Neural progenitor cell (in vitro differentiated cells): ENCODE measurements around the gene LCMT1. TPM values are rescaled to one million over a fixed set of nuclear protein-coding genes. Genes with fewer than 3 reads are reported as not detected.

Experiments used
- DNase-seq: peaks from one replicate; pipeline ENCODE4 v3.0.0-alpha.2; 2016; ENCODE audit warnings: low spot score
- H2AFZ ChIP-seq: fragments of 200-600 bp; sonication (generic); replicated peaks from 2 replicates; pipeline ENCODE4 v1.6.1; 2016; ENCODE audit warnings: antibody characterized with exemption
- H3F3A ChIP-seq: fragments of 200-600 bp; sonication (generic); 2 replicates; pipeline ENCODE4 v1.6.1; 2016; ENCODE audit warnings: antibody characterized with exemption, low read depth
- H3K27ac ChIP-seq: fragments of 200-600 bp; sonication (generic); 2 replicates; pipeline ENCODE4 v1.5.1; 2016; ENCODE audit warnings: mild to moderate bottlenecking
- H3K27me3 ChIP-seq: fragments of 200-600 bp; sonication (generic); 2 replicates; pipeline ENCODE4 v1.6.1; 2016; ENCODE audit warnings: mild to moderate bottlenecking, moderate library complexity
- H3K36me3 ChIP-seq: fragments of 200-600 bp; sonication (generic); 2 replicates; pipeline ENCODE4 v1.5.1; 2016
- H3K4me1 ChIP-seq: fragments of 200-600 bp; sonication (generic); 2 replicates; pipeline ENCODE4 v1.6.1; 2016; ENCODE audit warnings: mixed run types
- H3K4me2 ChIP-seq: fragments of 200-600 bp; sonication (generic); 2 replicates; pipeline ENCODE4 v1.6.1; 2016
- H3K4me3 ChIP-seq: fragments of 200-600 bp; sonication (generic); 2 replicates; pipeline ENCODE4 v1.5.1; 2016
- H3K79me2 ChIP-seq: fragments of 200-600 bp; sonication (generic); 2 replicates; pipeline ENCODE4 v1.6.1; 2016; ENCODE audit warnings: low read depth
- H3K9ac ChIP-seq: fragments of 200-600 bp; sonication (generic); 2 replicates; pipeline ENCODE4 v1.6.1; 2016
- H3K9me3 ChIP-seq: fragments of 200-600 bp; sonication (generic); 2 replicates; pipeline ENCODE4 v1.5.1; 2016; ENCODE audit warnings: low read depth
- H4K20me1 ChIP-seq: fragments of 200-600 bp; sonication (generic); 2 replicates; pipeline ENCODE4 v1.6.1; 2016; ENCODE audit warnings: low read depth
- H3K27ac Mint-ChIP-seq: 3 replicates; pipeline ENCODE4 v1.8.0; 2021; ENCODE audit warnings: mixed read lengths
- H3K27me3 Mint-ChIP-seq: 2 replicates; pipeline ENCODE4 v1.8.0; 2022; ENCODE audit warnings: low read depth, mild to moderate bottlenecking, inconsistent platforms, moderate library complexity, mixed read lengths; ENCODE audit not compliant: insufficient read depth
- H3K36me3 Mint-ChIP-seq: 3 replicates; pipeline ENCODE4 v1.8.0; 2021; ENCODE audit warnings: mixed read lengths
- H3K4me1 Mint-ChIP-seq: 3 replicates; pipeline ENCODE4 v1.8.0; 2021; ENCODE audit warnings: mixed read lengths
- H3K4me3 Mint-ChIP-seq: 3 replicates; pipeline ENCODE4 v1.8.0; 2021; ENCODE audit warnings: mild to moderate bottlenecking, moderate library complexity, mixed read lengths
- H3K9me3 Mint-ChIP-seq: 3 replicates; pipeline ENCODE4 v1.8.0; 2020; ENCODE audit warnings: mixed read lengths
- CTCF ChIP-seq: fragments of 200-600 bp; sonication (generic); IDR thresholded peaks from 2 replicates; pipeline ENCODE4 v1.5.1; 2017; ENCODE audit warnings: antibody characterized with exemption, mild to moderate bottlenecking
- EZH2 ChIP-seq: fragments of 200-600 bp; sonication (generic); IDR thresholded peaks from 2 replicates; pipeline ENCODE4 v1.6.1; 2017; ENCODE audit warnings: antibody characterized with exemption, mild to moderate bottlenecking, moderate library complexity
- EZH2phosphoT487 ChIP-seq: fragments of 200-600 bp; sonication (generic); IDR thresholded peaks from 2 replicates; pipeline ENCODE4 v1.6.1; 2017; ENCODE audit warnings: antibody characterized with exemption
- total RNA-seq: library from RNA; depleted of rRNA; stranded (reverse); fragments of >200 nt; gene quantifications from 2 replicates; pipeline ENCODE4 v1.2.3, GENCODE V29; 2015; ENCODE audit warnings: low replicate concordance

LCMT1 gene
- total RNA-seq, 1 donor from 2014 or later: 73.4 TPM

DNA sequence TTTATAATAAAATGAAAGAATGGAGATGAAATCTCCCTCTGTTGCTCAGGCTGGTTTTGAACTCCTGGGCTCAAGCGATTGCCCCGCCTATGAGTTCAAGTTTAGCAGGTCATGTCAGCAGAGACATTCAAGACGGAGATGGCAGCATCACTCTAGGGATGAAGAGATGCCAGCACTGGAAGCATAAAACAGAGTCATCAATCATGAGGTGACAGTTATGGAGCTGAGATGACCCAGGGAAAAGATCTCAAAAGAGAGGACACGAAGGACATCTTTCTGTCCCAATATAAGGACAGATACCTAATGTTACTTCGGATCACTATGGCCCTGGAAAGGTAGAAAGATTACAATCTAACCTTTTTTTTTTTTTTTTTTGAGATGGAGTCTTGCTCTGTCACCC lies 11.0 kb upstream of the LCMT1 start:
- no peaks in the 10 kb centered on the region for H3K4me1 Mint-ChIP-seq
- TF ChIP-seq EZH2phosphoT487 (no peak), CTCF (no peak), EZH2 (no peak)

GRCh38 chr16:25106567-25107465 lies 4.7 kb upstream of the LCMT1 start:
- H3K36me3 ChIP-seq: no peaks in the 10 kb centered on the region
- TF ChIP-seq CTCF (peak; percentile 47), EZH2 (peak; percentile 15), EZH2phosphoT487 (peak; percentile 38)
- H3K27me3 ChIP-seq: no peaks in the 10 kb centered on the region
- H3F3A ChIP-seq: peaks cover 13% of the 10 kb centered on the region
- H3K79me2 ChIP-seq: peaks cover 2% of the 10 kb centered on the region
- H3K4me1 ChIP-seq: no peaks in the 10 kb centered on the region
- Mint-ChIP-seq H3K27ac (peak overlapping the region; percentile 92), H3K4me1 (peaks cover 23% of the 10 kb centered on the region), H3K9me3 (no peaks in the 10 kb centered on the region), H3K27me3 (peaks cover 5% of the 10 kb centered on the region), H3K4me3 (peak overlapping the region; percentile 96), H3K36me3 (no peaks in the 10 kb centered on the region)
- DNase-seq: peak; percentile 95
- peak overlapping the region; percentile 89 for H3K4me2 ChIP-seq
- H4K20me1 ChIP-seq: no peaks in the 10 kb centered on the region
- H3K9me3 ChIP-seq: no peaks in the 10 kb centered on the region
- peak overlapping the region; percentile 91 for H2AFZ ChIP-seq
- peak overlapping the region; percentile 81 for H3K4me3 ChIP-seq
- peak overlapping the region; percentile 68 for H3K9ac ChIP-seq
- H3K27ac ChIP-seq: no peak overlapping the region

More for the DNA sequence above, 11.0 kb upstream of the LCMT1 start:
- Mint-ChIP-seq H3K36me3 (no peaks in the 10 kb centered on the region), H3K27me3 (peaks cover 2% of the 10 kb centered on the region), H3K4me3 (no peak overlapping the region), H3K9me3 (no peaks in the 10 kb centered on the region), H3K27ac (no peak overlapping the region)
- Histone ChIP-seq H3K27ac (no peak overlapping the region), H3K27me3 (peaks cover 23% of the 10 kb centered on the region), H3K9ac (no peak overlapping the region), H2AFZ (no peak overlapping the region), H3K9me3 (no peaks in the 10 kb centered on the region), H3K4me1 (no peaks in the 10 kb centered on the region), H3F3A (no peaks in the 10 kb centered on the region), H3K79me2 (no peaks in the 10 kb centered on the region), H3K4me3 (no peak overlapping the region), H4K20me1 (no peaks in the 10 kb centered on the region), H3K36me3 (no peaks in the 10 kb centered on the region), H3K4me2 (no peak overlapping the region)
- DNase-seq: no peak

DNA sequence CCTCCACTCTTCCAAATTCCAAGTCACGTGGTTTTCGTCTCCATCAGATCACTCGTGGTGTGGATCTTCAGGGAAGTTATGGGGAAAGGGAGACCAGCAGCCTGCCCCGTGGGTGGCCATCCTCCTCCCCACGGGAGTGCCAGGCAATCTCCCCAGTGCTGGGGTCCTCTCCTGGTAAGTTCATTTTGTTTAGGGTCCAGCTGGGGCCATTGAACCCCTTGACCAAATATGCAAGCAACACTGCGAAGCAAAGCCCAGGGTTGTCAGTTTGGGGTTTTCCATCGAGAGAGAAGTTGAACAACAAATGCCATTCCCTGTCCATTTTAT lies 4.1 kb upstream of the LCMT1 start:
- H3K4me2 ChIP-seq: peak overlapping the region; percentile 89
- Mint-ChIP-seq H3K27ac (no peak overlapping the region), H3K4me3 (peak overlapping the region; percentile 96), H3K9me3 (no peaks in the 10 kb centered on the region), H3K36me3 (no peaks in the 10 kb centered on the region), H3K27me3 (peaks cover 5% of the 10 kb centered on the region), H3K4me1 (peaks cover 27% of the 10 kb centered on the region)
- H3K36me3 ChIP-seq: no peaks in the 10 kb centered on the region
- no peaks in the 10 kb centered on the region for H3K9me3 ChIP-seq
- H4K20me1 ChIP-seq: no peaks in the 10 kb centered on the region
- peak overlapping the region; percentile 91 for H2AFZ ChIP-seq
- H3K9ac ChIP-seq: peak overlapping the region; percentile 68
- no peaks in the 10 kb centered on the region for H3K27me3 ChIP-seq
- peaks cover 3% of the 10 kb centered on the region for H3K4me1 ChIP-seq
- peaks cover 8% of the 10 kb centered on the region for H3K79me2 ChIP-seq
- DNase-seq: no peak
- H3K4me3 ChIP-seq: peak overlapping the region; percentile 81
- peaks cover 13% of the 10 kb centered on the region for H3F3A ChIP-seq
- TF ChIP-seq EZH2phosphoT487: no peak
- no peak for TF ChIP-seq EZH2
- TF ChIP-seq CTCF: no peak
- H3K27ac ChIP-seq: no peak overlapping the region
